ENCODE measurements around the gene DBNDD1. TPM values are rescaled to one million over a fixed set of nuclear protein-coding genes. Genes with fewer than 3 reads are reported as not detected.
"Not testable (repeated sequence)": the region's sequence is repeated elsewhere in the genome, so short reads cannot be mapped to it uniquely, and the experiment has no call there.

Gene DBNDD1
- polyA plus RNA-seq, 1 donor from 2014 or later: 9.4 TPM

- Mint-ChIP-seq H3K9me3 (no peaks in the 10 kb centered on the region), H3K4me1 (peaks cover 16 to 21% (median 21%) of the 10 kb centered on the region in 3 donors), H3K4me3 (peak overlapping the region; percentile 70 to 100 (median 86)), H3K27ac (peak overlapping the region in 2 of 3 donors; percentile 53 to 100), H3K36me3 (peaks cover 7% of the 10 kb centered on the region), H3K27me3 (no peaks in the 10 kb centered on the region)
Observed at GRCh38 chr16:89973654-89974335, 45.5 kb downstream of the DBNDD1 start.

- peaks cover 6% of the 10 kb centered on the region for H3K36me3 Mint-ChIP-seq
- H3K27ac Mint-ChIP-seq: peak overlapping the region; percentile 92 to 100 (median 97)
- peak overlapping the region; percentile 95 to 100 (median 98) for H3K4me3 Mint-ChIP-seq
- peaks cover 16 to 21% (median 21%) of the 10 kb centered on the region in 3 donors for H3K4me1 Mint-ChIP-seq
- H3K9me3 Mint-ChIP-seq: no peaks in the 10 kb centered on the region
- H3K27me3 Mint-ChIP-seq: no peaks in the 10 kb centered on the region
Observed at GRCh38 chr16:89973235-89973634, 46.0 kb downstream of the DBNDD1 start.

GRCh38 chr16:89972244-89973234 is 46.7 kb downstream of the DBNDD1 start:
- peak overlapping the region; percentile 95 to 100 (median 98) for H3K4me3 Mint-ChIP-seq
- no peaks in the 10 kb centered on the region for H3K27me3 Mint-ChIP-seq
- H3K9me3 Mint-ChIP-seq: no peaks in the 10 kb centered on the region
- H3K36me3 Mint-ChIP-seq: peaks cover 6% of the 10 kb centered on the region
- H3K4me1 Mint-ChIP-seq: peaks cover 16 to 21% (median 20%) of the 10 kb centered on the region in 3 donors
- peak overlapping the region; percentile 92 to 100 (median 97) for H3K27ac Mint-ChIP-seq

- H3K4me1 Mint-ChIP-seq: peaks cover 16 to 21% (median 18%) of the 10 kb centered on the region in 3 donors
- peaks cover 6% of the 10 kb centered on the region for H3K36me3 Mint-ChIP-seq
- H3K27me3 Mint-ChIP-seq: no peaks in the 10 kb centered on the region
- H3K9me3 Mint-ChIP-seq: no peaks in the 10 kb centered on the region
- peak overlapping the region; percentile 78 to 100 (median 92) for H3K27ac Mint-ChIP-seq
- H3K4me3 Mint-ChIP-seq: peak overlapping the region; percentile 95 to 100 (median 98)
Observed at GRCh38 chr16:89971495-89972243, 47.6 kb downstream of the DBNDD1 start.

GRCh38 chr16:89969741-89970410 is 49.4 kb downstream of the DBNDD1 start:
- H3K4me3 Mint-ChIP-seq: peak overlapping the region in 3 of 4 donors; percentile 10 to 73 (median 54)
- peaks cover 6% of the 10 kb centered on the region for H3K36me3 Mint-ChIP-seq
- peaks cover 9 to 19% (median 16%) of the 10 kb centered on the region in 3 donors for H3K4me1 Mint-ChIP-seq
- no peaks in the 10 kb centered on the region for H3K9me3 Mint-ChIP-seq
- H3K27ac Mint-ChIP-seq: peak overlapping the region in 1 of 3 donors; percentile 26
- no peaks in the 10 kb centered on the region for H3K27me3 Mint-ChIP-seq

- not testable (repeated sequence) for H3K9me3 Mint-ChIP-seq, H3K4me1 Mint-ChIP-seq, H3K36me3 Mint-ChIP-seq, H3K27me3 Mint-ChIP-seq
- H3K27ac Mint-ChIP-seq: peak overlapping the region in 1 of 3 donors; percentile 73
- H3K4me3 Mint-ChIP-seq: peak overlapping the region in 1 of 4 donors; percentile 45
Observed at GRCh38 chr16:89968074-89968473, 51.2 kb downstream of the DBNDD1 start.

GRCh38 chr16:89967436-89967835 is 51.8 kb downstream of the DBNDD1 start:
- H3K36me3 Mint-ChIP-seq, H3K27ac Mint-ChIP-seq, H3K4me1 Mint-ChIP-seq, H3K9me3 Mint-ChIP-seq, H3K27me3 Mint-ChIP-seq: not testable (repeated sequence)
- H3K4me3 Mint-ChIP-seq: peak overlapping the region in 1 of 4 donors; percentile 45

GRCh38 chr16:89966756-89967155 is 52.5 kb downstream of the DBNDD1 start:
- Mint-ChIP-seq H3K27ac (no peak overlapping the region), H3K9me3 (no peaks in the 10 kb centered on the region), H3K4me1 (peaks cover 0 to 5% (median 1%) of the 10 kb centered on the region in 3 donors), H3K4me3 (no peak overlapping the region), H3K27me3 (no peaks in the 10 kb centered on the region), H3K36me3 (peaks cover 3% of the 10 kb centered on the region)

GRCh38 chr16:89965447-89966225 is 53.6 kb downstream of the DBNDD1 start:
- no peaks in the 10 kb centered on the region for H3K9me3 Mint-ChIP-seq
- H3K27me3 Mint-ChIP-seq: no peaks in the 10 kb centered on the region
- no peak overlapping the region for H3K27ac Mint-ChIP-seq
- H3K4me1 Mint-ChIP-seq: peaks cover 0 to 3% (median 0%) of the 10 kb centered on the region in 3 donors
- peaks cover 6% of the 10 kb centered on the region for H3K36me3 Mint-ChIP-seq
- no peak overlapping the region for H3K4me3 Mint-ChIP-seq

GRCh38 chr16:89964201-89964600 is 55.1 kb downstream of the DBNDD1 start:
- Mint-ChIP-seq H3K4me1 (peaks cover 0 to 3% (median 2%) of the 10 kb centered on the region in 3 donors), H3K36me3 (peaks cover 5% of the 10 kb centered on the region), H3K9me3 (no peaks in the 10 kb centered on the region), H3K4me3 (no peak overlapping the region), H3K27me3 (no peaks in the 10 kb centered on the region), H3K27ac (no peak overlapping the region)

- Mint-ChIP-seq H3K36me3 (peaks cover 5% of the 10 kb centered on the region), H3K27me3 (no peaks in the 10 kb centered on the region), H3K4me1 (peaks cover 2 to 11% (median 5%) of the 10 kb centered on the region in 3 donors), H3K9me3 (no peaks in the 10 kb centered on the region), H3K27ac (no peak overlapping the region), H3K4me3 (no peak overlapping the region)
Observed at GRCh38 chr16:89962754-89963498, 56.3 kb downstream of the DBNDD1 start.

- Mint-ChIP-seq H3K27me3 (no peaks in the 10 kb centered on the region), H3K27ac (no peak overlapping the region), H3K4me1 (peaks cover 3 to 15% (median 9%) of the 10 kb centered on the region in 3 donors), H3K36me3 (peaks cover 5% of the 10 kb centered on the region), H3K9me3 (no peaks in the 10 kb centered on the region), H3K4me3 (no peak overlapping the region)
Observed at GRCh38 chr16:89961920-89962319, 57.3 kb downstream of the DBNDD1 start.

- H3K4me1 Mint-ChIP-seq: peaks cover 9 to 20% (median 17%) of the 10 kb centered on the region in 3 donors
- H3K36me3 Mint-ChIP-seq: peaks cover 5% of the 10 kb centered on the region
- no peaks in the 10 kb centered on the region for H3K27me3 Mint-ChIP-seq
- H3K4me3 Mint-ChIP-seq: no peak overlapping the region
- no peaks in the 10 kb centered on the region for H3K9me3 Mint-ChIP-seq
- peak overlapping the region in 1 of 3 donors; percentile 58 for H3K27ac Mint-ChIP-seq
Observed at GRCh38 chr16:89960966-89961365, 58.3 kb downstream of the DBNDD1 start.
